ENCODE results near the gene BMPR1A.
"Not testable (repeated sequence)": the region's sequence is repeated elsewhere in the genome, so short reads cannot be mapped to it uniquely, and the experiment has no call there.

The BMPR1A gene

DNA sequence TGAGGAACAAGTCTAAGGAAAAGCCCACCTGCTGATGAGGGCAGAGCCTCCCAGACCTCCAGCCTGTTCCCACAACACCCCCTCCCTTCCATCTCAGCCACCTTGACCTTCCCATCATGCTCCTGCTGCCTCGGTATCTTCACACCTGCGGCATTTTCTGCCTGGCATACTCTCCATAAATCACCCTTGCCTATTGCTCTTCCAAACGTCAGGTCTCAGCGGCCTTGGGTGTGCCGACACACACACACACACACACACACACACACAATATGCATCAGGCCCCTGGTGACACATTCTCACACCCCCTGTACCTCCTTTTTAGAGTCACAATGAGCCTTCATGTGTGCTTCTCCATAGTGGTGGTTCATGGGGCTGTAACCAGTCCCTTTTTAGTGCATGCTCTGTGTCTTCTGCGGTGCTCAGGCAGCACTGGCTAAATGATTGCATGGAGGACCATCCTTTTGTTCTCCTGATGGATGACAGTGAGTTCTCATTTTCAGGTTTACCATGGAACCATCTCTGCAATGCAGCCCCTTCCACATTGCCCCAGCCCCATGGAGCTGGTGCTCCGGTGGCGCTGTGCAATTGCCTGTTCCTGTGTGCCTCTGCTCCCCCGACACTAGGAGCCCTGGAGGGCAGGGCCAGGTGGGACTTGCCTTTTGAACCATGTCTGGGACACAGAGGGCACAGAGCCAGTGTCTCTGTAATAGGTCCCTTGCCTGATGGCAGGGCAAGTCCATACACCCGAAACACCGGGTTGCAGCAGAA is 216.4 kb downstream of the BMPR1A start:
- DNase-seq = no peak

DNA sequence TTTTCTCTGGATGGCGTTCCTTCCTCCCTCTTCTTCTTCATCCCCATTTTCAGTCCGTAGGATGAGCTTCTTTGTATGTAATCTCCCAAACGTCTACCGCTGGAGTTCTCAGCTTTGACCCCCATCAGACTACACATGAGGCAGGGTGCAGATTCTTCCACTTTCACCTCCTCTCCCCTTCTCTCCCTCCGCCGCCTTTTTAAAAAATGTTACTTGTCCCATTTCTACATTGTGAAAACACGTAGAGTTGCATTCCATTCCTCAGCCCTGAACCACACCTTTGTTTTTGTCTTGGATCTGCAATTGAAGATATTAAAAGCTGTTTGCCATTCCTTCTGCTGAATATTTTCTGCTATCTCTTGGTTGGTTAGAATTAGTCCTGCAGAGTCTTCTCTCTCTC is 218.1 kb downstream of the BMPR1A start:
- DNase-seq = no peak

DNA sequence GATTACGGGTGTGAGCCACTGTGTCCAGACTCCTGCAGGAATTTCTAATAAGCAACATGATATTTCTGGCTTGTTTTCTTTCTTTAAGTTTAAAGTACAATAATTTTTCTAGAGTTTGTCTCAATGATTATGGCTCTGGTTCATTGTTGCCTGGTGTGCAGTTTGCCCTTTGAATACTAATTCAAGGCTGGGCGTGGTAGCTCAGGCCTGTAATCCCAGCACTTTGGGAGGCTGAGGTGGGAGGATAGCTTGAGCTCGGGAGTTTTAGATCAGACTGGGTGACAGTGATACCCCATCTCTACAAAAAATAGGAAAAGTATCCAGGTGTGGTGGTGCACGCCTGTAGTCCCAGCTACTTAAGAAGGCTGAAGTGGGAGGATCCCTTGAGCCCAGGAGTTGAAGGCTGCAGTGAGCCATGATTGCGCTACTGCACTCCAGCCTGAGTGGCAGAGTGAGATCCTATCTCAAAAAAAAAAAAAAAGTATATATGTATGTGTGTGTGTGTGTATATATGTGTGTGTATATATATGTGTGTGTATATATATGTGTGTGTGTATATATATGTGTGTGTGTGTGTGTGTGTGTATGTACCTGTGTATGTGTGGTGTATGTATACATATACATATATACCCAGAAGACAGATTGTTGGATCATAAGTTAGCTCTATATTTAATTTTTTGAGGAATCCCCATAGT is 220.1 kb downstream of the BMPR1A start:
- DNase-seq = no peak

DNA sequence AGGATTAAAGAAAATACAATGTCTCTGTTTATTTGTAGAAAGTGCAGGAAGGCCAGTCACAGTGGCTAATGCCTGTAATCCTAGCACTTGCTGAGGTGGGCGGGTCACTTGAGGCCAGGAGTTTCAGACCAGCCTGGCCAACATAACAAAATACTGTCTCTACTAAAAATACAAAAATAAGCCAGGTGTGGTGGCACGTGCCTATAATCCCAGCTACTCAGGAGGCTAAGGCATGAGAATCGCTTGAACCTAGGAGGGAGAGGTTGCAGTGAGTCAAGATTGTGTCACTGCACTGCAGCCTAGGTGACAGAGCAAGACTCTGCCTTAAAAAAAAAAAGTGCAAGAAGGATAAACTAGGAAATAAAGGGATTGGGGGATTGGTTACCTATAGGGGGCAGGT is 222.0 kb downstream of the BMPR1A start:
- DNase-seq = not testable (repeated sequence)

DNA sequence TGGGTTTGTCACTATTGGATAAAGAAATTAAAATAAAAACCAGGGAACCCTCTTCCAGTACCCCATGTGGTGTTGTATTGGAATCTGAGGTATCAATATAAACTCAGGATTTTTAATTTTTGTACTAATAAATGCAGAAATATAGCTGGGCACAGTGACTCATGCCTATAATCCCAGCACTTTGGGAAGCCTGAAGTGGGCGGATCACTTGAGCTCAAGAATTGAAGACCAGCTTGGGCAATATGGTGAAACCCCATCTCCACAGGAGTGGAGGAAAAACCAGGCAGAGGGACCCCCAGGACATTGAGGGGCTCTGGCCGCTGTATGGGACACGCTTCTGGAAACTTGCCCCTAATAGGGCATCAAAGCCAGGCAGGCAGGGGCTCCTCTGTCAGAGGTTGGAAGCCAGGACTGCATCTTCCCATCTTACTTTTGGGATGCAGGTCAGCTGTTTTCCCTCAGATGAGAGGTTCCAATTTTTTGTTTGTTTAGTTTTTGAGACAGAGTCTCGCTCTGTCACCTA is 222.9 kb downstream of the BMPR1A start:
- no peak for DNase-seq

DNA sequence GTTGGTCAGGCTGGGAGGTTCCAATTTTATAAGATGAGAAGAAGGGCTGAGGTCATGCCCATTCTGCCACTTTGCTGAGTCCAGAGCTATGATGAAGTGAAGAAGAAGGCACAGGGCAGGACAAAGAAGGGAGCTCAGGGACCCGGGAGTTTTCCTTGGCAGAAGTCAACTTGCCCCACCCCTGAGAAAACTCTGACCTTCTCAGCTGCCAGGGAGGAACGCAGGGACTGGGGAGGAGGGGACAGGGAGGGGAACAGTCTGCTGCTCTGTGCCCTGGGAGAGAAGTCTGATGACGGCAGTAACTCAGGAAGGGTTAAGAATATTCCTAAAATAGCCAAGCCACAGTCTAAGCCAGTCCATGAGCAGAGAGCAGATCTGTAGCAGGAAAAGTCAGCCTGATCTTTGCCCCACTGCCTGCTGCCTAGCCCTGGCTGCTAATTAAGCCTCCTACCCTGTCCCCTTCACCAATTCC is 223.6 kb downstream of the BMPR1A start:
- DNase-seq = no peak

DNA sequence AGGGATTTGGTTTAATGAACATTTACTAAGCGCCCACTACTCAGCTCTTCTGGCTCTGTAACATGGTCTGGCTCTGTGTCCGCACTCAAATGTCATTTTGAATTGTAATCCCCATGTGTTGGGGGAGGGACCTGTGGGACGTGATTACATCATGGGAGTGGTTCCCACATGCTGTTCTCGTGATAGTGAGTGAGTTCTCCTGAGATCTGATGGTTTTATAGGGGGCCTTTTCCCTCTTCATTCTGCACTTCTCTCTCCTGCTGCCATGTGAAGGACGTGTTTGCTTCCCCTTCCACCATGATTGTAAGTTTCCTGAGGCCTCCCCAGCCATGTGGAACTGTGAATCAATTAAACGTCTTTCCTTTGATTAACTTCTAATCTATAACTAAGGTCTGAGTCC is 224.6 kb downstream of the BMPR1A start:
- not testable (repeated sequence) for DNase-seq

DNA sequence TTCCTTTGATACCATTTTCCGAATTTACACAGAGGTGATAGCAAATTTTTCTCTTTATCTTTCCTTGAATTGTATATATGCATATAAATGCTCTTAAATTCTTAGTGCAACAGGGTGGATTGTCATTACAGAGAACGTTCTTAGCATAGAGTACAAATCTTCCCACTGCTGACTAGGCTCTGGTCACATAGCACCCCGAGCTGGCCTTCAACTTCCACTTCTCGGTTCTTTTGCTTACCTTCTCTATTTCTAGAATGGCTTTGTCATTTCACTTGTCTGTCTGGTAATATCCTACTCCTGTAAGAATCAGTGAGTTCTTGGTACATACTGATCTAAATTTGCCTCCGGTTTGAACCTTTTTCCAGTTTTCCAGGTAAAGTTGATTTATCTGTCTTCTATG is 225.3 kb downstream of the BMPR1A start:
- DNase-seq = no peak

Data from CD4-positive, alpha-beta T cell treated with Interleukin-10 for 1 hour (primary cell).